H1 (cell line): ENCODE measurements around the gene SHROOM2.

ENCODE experiments used
- CTCF ChIP-seq, 3 experiments: IDR thresholded peaks; 1 replicate in 2 of 3; 2 replicates in 1 of 3; pipeline versions ENCODE4 v1.5.1 to v1.6.1; 2011; ENCODE audit warnings: low read length in 3 of 3, mild to moderate bottlenecking in 3 of 3, inconsistent platforms in 2 of 3, low read depth in 1 of 3, moderate library complexity in 1 of 3; ENCODE audit not compliant: insufficient read depth in 1 of 3; ENCODE audit errors: control extremely low read depth in 1 of 3
- RFX5 ChIP-seq: IDR thresholded peaks from 2 replicates; pipeline ENCODE4 v1.6.1; 2011; ENCODE audit warnings: low read depth, low read length, improper control_type of control experiment, borderline replicate concordance

GRCh38 chrX:9873952-9874351 lies 87.7 kb downstream of the SHROOM2 start:
- TF ChIP-seq RFX5 (no peak), CTCF (IDR thresholded peaks at IDR 0.05; ENCODE audit: control extremely low read depth in 1 of 3, insufficient read depth in 1 of 3, low read depth in 1 of 3, low read length in 3 of 3) (peak; percentile 45 to 56 (median 56))
